CD4-positive, alpha-beta T cell treated with Interferon gamma for 1 hour (primary cell): ENCODE data around the gene FBN3.
"Not testable (repeated sequence)": the region's sequence is repeated elsewhere in the genome, so short reads cannot be mapped to it uniquely, and the experiment has no call there.

Experiments used
- DNase-seq: peaks from one replicate; pipeline ENCODE4 v3.0.0-alpha.2; 2020

Gene FBN3

DNA sequence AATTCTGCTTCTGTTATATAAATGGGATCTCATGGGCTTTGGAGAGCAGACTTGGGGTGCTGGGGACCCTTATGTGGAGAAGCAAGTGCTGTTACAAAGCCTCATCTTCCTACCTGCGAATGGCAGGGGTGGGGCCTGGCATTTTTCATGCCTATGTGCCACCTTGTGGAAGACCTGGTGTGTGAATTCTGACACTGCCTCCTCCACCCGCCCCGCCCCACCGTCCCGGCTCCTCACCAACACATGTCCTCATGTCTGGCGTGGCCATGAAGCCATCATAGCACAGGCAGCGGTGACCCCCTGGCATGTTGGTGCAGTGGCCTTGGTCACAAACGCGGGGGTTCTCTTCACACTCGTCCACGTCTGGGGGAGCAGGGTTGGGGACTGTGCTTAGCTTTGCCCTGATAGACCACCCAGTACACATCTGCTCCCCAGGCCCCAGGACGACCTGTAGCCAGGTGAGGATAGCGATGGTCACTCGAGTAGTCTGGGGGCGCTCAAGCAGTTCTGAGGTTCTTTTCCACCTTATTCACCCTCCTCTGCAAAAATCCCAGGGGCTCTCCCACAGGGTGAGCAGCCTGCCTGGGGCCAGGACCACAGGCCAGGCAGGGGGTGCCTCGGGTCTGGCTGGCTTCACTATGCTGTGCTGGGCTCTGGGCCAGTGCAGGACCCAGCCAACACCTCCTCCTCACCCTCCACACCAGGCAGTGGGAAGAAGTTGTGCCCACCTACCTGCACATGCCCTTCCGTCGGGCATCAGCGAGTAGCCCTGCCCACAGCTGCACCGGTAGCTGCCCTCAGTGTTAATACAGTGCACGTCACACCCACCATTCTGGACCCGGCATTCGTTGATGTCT, 32.7 kb downstream of the FBN3 start:
- DNase-seq, result no peak

- no peak for DNase-seq
Observed at GRCh38 chr19:8115805-8116396, 33.5 kb downstream of the FBN3 start.

- DNase-seq, result no peak
Observed at GRCh38 chr19:8113017-8113416, 36.4 kb downstream of the FBN3 start.

DNA sequence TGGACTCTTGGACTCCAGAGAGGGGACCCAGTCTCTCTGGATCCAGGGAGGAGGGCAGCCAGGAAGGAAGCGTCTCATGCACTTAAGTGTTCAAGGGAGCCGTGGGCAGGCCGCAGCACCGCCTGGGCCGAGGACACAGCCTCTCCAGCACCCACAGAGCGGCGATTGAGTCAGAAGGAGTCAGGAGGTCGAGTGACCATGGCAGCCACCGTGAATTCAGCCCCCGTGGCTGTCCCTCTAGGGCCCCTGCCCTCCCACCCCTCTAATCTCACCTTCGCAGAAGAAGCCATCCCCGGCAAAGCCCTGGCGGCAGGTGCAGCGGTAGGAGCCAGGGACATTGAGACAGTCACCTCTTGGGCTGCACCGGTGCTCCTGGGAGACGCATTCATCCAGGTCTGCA, 38.0 kb downstream of the FBN3 start:
- no peak for DNase-seq

DNA sequence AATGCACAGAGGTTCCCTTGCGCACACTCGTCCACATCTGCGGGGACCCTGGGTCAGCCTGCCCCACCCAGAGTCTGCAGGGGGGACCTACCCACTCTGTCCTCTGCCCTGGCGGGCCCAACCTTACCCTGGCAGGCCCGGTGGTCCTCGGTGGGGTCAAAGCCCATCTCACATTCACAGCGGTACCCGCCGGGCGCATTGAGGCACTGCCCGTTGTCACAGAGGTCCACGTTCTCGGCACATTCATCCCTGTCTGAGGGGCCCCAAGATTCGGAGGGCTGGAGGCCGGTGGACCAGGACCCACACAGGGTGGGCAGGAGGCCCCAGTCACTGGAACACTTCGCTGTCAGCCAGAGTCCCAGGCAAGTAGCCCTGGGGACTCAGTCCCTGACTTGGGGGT, 38.5 kb downstream of the FBN3 start:
- DNase-seq, result no peak

GRCh38 chr19:8109890-8110662, 39.3 kb downstream of the FBN3 start:
- no peak for DNase-seq

DNA sequence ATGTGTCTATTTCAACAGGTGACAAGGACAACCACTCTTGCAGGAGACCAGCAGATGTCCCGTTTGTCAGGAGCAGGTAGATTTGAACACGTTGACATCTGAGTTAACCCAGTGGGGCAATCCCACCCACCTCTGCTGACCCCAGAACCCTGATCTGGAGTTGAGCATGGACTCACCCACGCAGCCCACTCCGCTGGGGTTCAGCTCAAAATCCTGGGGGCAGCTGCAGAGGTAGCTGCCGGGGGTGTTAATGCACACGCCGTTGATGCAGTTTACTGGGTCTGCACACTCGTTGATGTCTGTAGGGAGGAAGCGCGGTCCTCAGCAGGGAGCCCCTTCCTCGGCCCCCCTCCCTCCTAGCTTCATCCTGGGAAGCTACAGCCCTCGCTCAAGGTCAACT, 39.9 kb downstream of the FBN3 start:
- DNase-seq, result no peak

DNA sequence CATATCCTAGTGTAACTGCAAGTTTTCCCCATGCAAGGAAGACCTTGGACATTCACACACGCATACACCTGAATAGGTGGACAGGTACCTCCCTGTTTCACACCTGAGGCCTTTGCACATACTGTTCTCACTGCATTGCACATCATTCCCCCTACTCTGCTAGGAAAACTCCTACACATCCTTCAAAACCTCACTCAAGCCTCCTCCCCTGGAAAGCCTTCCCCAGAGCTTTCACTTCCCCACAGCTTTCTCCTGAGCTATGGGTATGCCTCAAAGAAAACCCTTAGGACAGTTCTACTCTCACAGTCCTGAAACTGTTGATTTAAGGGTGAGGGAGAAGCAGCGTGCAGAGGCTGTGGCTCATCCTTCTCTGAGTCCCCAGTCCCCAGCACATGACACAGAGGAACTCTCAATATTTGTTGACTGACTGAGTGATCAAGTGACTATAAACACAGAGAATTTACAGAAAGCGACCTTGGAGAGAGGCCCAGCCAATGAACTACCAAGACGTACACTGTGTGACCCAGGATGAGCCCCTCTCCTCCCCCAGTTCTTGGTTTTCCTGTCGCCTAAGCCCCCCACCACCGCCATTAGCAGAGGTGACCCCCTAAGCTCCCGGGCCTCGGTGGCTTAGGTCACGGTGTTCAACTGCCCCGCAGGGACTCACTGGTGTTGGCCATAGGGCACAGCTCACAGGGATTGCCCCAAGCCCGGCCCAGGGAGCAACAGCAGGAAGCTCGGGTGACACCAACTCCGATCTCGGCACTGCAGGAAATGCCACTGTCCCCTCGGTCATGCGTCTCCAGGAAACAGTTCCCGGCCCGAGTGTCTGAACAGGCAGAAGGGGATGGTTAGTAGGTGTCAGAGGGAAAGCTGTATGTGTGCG, 40.6 kb downstream of the FBN3 start:
- no peak for DNase-seq

DNA sequence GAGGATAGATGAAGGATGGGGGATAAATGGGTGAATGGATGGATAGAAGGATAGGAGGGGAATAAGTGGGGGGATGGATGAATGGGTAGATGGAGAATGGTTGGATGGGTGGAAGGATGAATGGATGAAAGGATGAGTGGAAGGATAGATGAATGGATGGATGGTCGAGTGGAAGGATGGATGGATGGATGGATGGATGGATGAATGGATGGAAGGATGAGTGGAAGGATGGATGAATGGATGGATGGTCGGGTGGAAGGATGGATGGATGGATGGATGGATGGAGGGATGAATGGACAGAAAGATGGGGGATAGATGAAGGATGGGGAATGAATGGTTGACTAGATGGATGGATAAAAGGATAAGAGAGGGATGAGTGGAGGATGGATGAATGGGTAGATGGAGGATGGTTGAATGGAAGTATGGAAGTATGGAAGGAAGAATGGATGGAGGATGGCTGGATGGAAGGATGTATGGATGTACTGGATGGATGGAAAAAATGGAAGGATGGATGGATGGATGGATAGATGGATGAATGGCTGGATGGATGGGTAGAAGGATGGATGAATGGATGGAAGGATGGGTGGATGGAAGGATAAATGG, 42.0 kb downstream of the FBN3 start:
- DNase-seq, result no peak

- no peak for DNase-seq
Observed at GRCh38 chr19:8105471-8105870, 43.9 kb downstream of the FBN3 start.

DNA sequence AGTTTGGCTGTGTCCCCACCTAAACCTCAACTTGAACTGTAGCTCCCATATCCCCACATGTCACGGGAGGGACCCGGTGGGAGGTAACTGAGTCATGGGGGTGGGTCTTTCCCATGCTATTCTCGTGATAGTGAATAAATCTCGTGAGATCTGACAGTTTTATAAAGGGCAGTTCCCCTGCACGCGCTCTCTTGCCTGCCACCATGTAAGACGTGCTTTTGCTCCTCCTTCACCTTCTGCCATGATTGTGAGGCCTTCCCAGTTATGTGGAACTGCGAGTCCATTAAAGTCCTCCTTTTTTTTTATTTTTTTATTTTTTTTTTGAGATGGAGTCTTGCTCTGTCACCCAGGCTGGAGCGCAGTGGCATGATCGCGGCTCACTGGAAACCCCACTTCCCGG, 47.5 kb downstream of the FBN3 start:
- not testable (repeated sequence) for DNase-seq

DNA sequence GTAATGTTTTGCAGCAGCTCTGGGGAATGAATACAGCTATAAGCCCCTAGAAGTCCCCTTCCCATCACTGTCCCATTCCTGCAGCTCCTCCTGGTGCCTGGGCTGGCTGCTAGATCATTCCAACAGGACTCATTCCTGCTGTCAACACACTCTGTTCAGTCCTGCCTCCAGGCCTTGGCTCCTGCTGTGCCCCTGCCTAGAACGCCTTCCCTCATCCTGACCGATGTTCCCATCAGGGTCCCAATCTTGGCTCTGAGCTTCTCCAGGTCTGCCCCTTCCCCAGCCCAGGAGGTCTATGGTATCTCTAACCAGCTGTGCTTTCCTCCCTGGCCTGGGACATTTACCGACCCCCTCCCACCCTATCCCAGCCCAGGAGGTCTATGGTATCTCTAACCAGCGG, 48.1 kb downstream of the FBN3 start:
- DNase-seq, result no peak

DNA sequence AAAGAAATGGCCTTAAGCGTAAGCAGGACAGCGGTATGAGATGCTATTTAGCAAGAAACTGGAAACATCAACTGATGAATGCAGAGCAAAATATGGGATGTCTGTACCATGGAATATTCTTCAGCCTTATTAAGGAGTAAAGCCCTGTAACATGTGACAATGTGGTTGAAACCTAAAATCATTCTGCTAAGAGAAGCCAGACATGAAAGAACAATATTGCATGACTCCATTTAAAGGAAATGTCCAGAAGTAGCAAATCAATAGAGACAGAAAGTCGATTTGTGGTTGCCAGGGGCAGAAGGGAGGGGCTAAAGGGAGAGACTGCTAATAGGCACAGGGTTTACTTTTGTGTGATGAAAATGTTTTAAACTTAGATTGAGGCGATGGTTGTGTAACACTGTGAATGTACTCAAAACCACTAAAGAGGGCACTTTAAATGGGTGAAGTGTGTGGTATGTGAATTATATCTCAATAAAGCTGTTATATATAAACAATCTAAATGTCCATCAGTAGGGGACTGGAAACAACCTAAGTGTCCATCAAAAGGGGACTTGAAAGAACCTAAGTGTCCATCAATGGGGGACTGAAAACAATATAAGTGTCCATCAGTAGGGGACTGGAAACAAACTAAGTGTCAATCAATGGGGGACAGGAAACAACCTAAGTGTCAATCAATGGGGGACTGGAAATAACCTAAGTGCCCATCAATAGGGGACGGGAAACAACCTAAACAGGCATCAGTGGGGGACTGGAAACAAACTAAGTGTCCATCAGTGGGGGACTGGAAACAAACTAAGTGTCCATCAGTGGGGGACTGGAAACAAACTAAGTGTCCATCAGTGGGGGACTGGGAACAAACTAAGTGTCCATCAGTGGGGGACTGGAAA, 51.5 kb downstream of the FBN3 start:
- DNase-seq, result no peak

DNA sequence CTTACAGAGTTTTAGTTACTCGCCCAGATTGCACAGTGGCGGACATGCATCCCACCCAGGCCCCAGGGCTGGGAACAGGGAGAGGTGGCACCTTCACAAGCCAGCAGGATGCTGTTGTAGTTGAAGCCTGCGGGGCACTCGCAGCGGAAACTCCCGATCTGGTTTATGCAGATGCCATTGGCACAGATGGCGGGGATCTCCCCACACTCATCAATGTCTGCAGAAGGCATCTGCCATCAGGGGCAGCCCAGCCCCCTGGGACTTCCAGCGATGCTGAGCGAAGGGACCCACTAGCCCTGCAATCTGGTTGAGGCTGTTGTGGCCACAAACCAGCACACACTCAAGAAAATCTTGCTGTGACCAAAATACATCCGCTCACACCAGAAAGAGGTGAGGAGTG, 52.2 kb downstream of the FBN3 start:
- DNase-seq, result no peak

DNA sequence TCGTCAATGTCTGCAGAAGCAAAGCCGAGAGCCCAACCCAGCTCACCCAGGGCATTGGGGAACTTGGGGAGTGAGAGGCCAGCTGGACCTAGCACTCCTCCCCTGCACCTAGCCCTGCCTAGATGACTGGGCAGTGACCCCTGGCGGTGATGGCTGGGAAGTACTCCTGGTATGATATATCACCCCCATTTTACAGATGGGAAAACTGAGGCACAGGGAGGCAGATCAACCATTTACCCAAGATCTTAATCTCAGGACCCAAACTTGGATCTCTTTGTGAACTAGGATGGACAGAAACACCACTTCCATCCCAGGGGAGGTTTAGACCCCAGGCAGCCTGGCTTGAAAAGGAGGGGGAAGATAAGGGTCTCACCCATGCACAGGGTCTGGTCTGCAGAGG, 53.3 kb downstream of the FBN3 start:
- DNase-seq, result no peak

GRCh38 chr19:8095354-8095886, 54.0 kb downstream of the FBN3 start:
- no peak for DNase-seq

- no peak for DNase-seq
Observed at GRCh38 chr19:8094336-8094735, 55.1 kb downstream of the FBN3 start.

GRCh38 chr19:8093740-8094139, 55.7 kb downstream of the FBN3 start:
- no peak for DNase-seq

- no peak for DNase-seq
Observed at GRCh38 chr19:8090950-8091349, 58.4 kb downstream of the FBN3 start.

DNA sequence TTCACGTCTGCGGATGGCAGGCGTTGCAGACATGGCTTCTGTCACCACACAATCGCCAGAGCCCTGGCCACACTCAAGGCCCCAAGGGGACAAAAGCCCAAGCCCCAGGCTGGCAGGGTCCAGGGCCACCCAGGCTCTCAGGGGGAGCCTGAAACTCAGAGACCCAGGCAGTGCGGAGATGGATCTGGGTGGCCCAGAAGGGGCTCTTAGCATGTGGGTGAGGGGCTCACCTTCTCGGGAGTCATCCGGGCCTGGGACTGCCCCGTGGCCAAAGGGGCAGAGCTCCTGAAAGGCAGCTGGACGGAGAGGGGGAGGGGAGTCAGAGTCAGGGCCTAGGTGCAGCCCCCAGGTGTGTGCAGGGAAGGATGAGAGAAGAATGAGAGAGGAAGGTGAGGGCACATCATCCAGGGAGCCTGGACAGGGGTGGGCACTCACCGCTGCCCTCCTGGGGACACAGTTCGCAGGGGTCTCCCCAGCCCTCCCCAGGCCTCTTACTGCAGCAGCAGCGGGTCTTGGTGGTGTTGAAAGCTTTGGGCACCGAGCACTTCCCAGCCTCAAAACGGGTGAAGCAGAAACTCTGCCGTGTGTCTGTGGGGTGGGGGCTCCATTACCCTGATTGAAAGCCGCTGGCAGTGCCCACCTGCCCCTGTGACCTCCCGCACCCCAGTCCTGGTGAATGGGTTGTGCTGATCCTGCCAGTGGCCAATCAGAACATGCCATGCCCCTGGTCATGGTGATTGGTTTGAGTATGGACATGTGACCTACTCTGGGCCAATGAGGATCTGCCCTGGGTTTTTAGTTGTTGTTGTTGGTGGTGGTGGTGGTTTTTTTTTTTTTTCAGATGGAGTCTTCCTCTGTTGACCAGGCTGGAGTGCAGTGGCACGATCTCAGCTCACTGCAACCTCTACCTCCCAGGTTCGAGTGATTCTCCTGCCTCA, 59.5 kb downstream of the FBN3 start:
- no peak for DNase-seq
